ENCODE data around the gene PARD3. TPM values are rescaled to one million over a fixed set of nuclear protein-coding genes. Genes with fewer than 3 reads are reported as not detected.
"Not testable (repeated sequence)": the region's sequence is repeated elsewhere in the genome, so short reads cannot be mapped to it uniquely, and the experiment has no call there.

Gene PARD3
- total RNA-seq, 4 donors from 2014 or later: 98.9 to 122 (median 105) TPM

DNA sequence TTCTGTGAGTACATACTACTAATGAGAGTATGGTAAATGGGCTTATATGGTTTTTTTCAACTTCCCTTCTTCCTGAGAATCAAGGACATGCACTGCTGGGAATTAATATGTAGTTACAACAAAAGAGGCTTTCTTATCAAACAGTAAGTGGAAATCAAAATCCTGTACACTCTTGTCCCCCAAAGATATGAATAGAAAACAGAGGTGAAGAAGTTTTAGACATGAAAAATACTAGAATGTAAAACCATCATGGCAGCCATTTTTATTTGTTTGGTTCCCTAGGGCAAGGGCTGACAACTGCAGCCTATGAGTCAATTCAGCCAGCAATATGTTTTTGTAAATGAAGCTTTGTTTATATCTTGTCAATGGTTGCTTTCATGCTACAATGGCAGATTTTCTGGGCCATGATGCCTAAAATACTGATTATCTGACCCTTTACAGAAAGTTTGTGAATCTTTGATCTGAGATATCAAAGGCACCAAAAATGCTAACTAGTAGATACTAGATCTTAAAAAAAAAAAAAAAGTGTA lies 422.4 kb downstream of the PARD3 start:
- no peak for DNase-seq (ENCODE audit: extremely low spot score)
- Histone ChIP-seq H3K27ac (replicated peaks in 1 of 4) (no peak overlapping the region), H3K36me3 (no peaks in the 10 kb centered on the region), H3K4me3 (no peak overlapping the region), H3K4me1 (peaks cover 8 to 26% (median 21%) of the 10 kb centered on the region in 4 donors), H3K9me3 (no peaks in the 10 kb centered on the region), H3K27me3 (no peaks in the 10 kb centered on the region)
- intact Hi-C loops (cut with DNase I): no loop called here
- TF ChIP-seq EP300 (IDR thresholded peaks at IDR 0.05) (no peak), CTCF (IDR thresholded peaks at IDR 0.05) (no peak), POLR2AphosphoS5 (IDR thresholded peaks at IDR 0.05) (no peak), POLR2A (IDR thresholded peaks at IDR 0.05; ENCODE audit: low read depth) (no peak)

- H3K27ac ChIP-seq (replicated peaks in 1 of 4); H3K4me3 ChIP-seq; H3K27me3 ChIP-seq; H3K36me3 ChIP-seq; H3K9me3 ChIP-seq; intact Hi-C loops (cut with DNase I); DNase-seq (ENCODE audit: extremely low spot score): not testable (repeated sequence)
- peaks cover 8 to 27% (median 17%) of the 10 kb centered on the region in 4 donors for H3K4me1 ChIP-seq
- 96% methylated on average over 3 of the region's 3 CpGs for WGBS
These were observed 423.9 kb downstream of the PARD3 start for GRCh38 chr10:34391168-34391567.

GRCh38 chr10:34389801-34390200 lies 425.3 kb downstream of the PARD3 start:
- H3K27ac ChIP-seq (replicated peaks in 1 of 4): no peak overlapping the region
- H3K9me3 ChIP-seq: no peaks in the 10 kb centered on the region
- DNase-seq (ENCODE audit: extremely low spot score): no peak
- peaks cover 8 to 27% (median 17%) of the 10 kb centered on the region in 4 donors for H3K4me1 ChIP-seq
- H3K36me3 ChIP-seq: no peaks in the 10 kb centered on the region
- no peak overlapping the region for H3K4me3 ChIP-seq
- no peaks in the 10 kb centered on the region for H3K27me3 ChIP-seq
- WGBS: 94% methylated on average over 3 of the region's 3 CpGs
- intact Hi-C loops (cut with DNase I): no loop called here
- TF ChIP-seq POLR2AphosphoS5 (IDR thresholded peaks at IDR 0.05): no peak
- no peak for TF ChIP-seq POLR2A (IDR thresholded peaks at IDR 0.05; ENCODE audit: low read depth)
- TF ChIP-seq EP300 (IDR thresholded peaks at IDR 0.05): no peak

DNA sequence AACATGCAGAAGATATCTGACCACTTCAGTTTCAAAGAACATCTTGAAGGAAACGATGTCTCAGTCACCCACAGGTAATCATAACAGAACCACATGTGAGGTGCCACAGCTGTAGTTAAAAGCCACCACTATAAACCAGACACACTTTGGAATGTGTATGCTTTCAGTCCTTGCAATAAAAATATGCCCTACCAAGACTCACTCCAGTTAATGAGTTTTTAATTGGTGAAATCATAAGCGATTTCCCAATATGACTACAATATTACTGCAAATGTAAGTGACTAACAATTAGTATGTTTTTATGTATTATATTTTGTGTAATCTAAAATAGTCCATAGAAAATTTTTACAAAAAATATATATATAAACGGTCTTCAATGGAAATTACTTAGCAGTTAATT lies 428.2 kb downstream of the PARD3 start:
- Histone ChIP-seq H3K36me3 (peaks cover 5 to 13% (median 10%) of the 10 kb centered on the region in 4 donors), H3K9me3 (no peaks in the 10 kb centered on the region), H3K27me3 (no peaks in the 10 kb centered on the region), H3K4me3 (no peak overlapping the region), H3K27ac (replicated peaks in 1 of 4) (no peak overlapping the region), H3K4me1 (peaks cover 8 to 27% (median 17%) of the 10 kb centered on the region in 4 donors)
- no peak for DNase-seq (ENCODE audit: extremely low spot score)
- no peak for TF ChIP-seq EP300 (IDR thresholded peaks at IDR 0.05)
- no peak for TF ChIP-seq CTCF (IDR thresholded peaks at IDR 0.05)
- no peak for TF ChIP-seq POLR2AphosphoS5 (IDR thresholded peaks at IDR 0.05)
- no peak for TF ChIP-seq POLR2A (IDR thresholded peaks at IDR 0.05; ENCODE audit: low read depth)
- intact Hi-C loops (cut with DNase I): no loop called here
- 85% methylated on average over 3 of the region's 3 CpGs for WGBS

- DNase-seq (ENCODE audit: extremely low spot score): no peak
- no peak overlapping the region for H3K4me3 ChIP-seq
- H3K27me3 ChIP-seq: no peaks in the 10 kb centered on the region
- H3K9me3 ChIP-seq: no peaks in the 10 kb centered on the region
- intact Hi-C loops (cut with DNase I): no loop called here
- 93% methylated on average over 4 of the region's 4 CpGs for WGBS
- peaks cover 5 to 19% (median 11%) of the 10 kb centered on the region in 4 donors for H3K36me3 ChIP-seq
- H3K4me1 ChIP-seq: peaks cover 8 to 24% (median 14%) of the 10 kb centered on the region in 4 donors
- TF ChIP-seq EP300 (IDR thresholded peaks at IDR 0.05) (no peak), CTCF (IDR thresholded peaks at IDR 0.05) (no peak), POLR2A (IDR thresholded peaks at IDR 0.05; ENCODE audit: low read depth) (no peak), POLR2AphosphoS5 (IDR thresholded peaks at IDR 0.05) (no peak)
- no peak overlapping the region for H3K27ac ChIP-seq (replicated peaks in 1 of 4)
These were observed 430.7 kb downstream of the PARD3 start for GRCh38 chr10:34384372-34384771.

GRCh38 chr10:34382626-34383025 lies 432.5 kb downstream of the PARD3 start:
- Histone ChIP-seq H3K27ac (replicated peaks in 1 of 4) (no peak overlapping the region), H3K4me1 (peaks cover 0 to 7% (median 0%) of the 10 kb centered on the region in 4 donors), H3K9me3 (no peaks in the 10 kb centered on the region), H3K4me3 (no peak overlapping the region), H3K36me3 (peaks cover 6 to 22% (median 13%) of the 10 kb centered on the region in 4 donors), H3K27me3 (no peaks in the 10 kb centered on the region)
- intact Hi-C loops (cut with DNase I): no loop called here
- 98% methylated on average over 10 of the region's 10 CpGs for WGBS
- TF ChIP-seq POLR2AphosphoS5 (IDR thresholded peaks at IDR 0.05) (no peak), EP300 (IDR thresholded peaks at IDR 0.05) (no peak), CTCF (IDR thresholded peaks at IDR 0.05) (no peak), POLR2A (IDR thresholded peaks at IDR 0.05; ENCODE audit: low read depth) (no peak)
- no peak for DNase-seq (ENCODE audit: extremely low spot score)
